ENCODE data around the gene ANKS1B.
"Not testable (repeated sequence)": the region's sequence is repeated elsewhere in the genome, so short reads cannot be mapped to it uniquely, and the experiment has no call there.

ANKS1B gene

DNA sequence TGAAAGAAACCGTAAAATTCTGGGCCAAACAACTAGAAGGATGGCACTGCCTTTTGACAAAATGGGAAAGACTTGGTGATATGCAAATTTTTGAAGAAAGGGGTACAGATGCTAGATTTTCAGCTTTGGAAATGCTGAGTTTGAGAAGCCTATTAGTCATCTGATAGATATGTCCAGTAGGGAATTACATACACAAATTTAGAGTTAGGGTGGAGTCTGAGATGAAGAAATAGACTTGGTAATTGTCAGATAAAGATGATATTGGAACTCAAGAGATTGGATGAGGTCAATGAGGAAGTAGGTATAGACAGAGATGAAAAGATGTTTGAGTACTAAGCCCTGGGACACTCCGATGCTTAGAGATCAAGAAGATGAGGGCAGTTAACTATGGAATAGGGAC is 184.1 kb downstream of the ANKS1B start:
- no peak for DNase-seq (ENCODE audit: low spot score)
- CTCF ChIA-PET, result no interaction called here
- H3K27ac ChIP-seq, result no peak overlapping the region
- TF ChIP-seq, protein P1, sequence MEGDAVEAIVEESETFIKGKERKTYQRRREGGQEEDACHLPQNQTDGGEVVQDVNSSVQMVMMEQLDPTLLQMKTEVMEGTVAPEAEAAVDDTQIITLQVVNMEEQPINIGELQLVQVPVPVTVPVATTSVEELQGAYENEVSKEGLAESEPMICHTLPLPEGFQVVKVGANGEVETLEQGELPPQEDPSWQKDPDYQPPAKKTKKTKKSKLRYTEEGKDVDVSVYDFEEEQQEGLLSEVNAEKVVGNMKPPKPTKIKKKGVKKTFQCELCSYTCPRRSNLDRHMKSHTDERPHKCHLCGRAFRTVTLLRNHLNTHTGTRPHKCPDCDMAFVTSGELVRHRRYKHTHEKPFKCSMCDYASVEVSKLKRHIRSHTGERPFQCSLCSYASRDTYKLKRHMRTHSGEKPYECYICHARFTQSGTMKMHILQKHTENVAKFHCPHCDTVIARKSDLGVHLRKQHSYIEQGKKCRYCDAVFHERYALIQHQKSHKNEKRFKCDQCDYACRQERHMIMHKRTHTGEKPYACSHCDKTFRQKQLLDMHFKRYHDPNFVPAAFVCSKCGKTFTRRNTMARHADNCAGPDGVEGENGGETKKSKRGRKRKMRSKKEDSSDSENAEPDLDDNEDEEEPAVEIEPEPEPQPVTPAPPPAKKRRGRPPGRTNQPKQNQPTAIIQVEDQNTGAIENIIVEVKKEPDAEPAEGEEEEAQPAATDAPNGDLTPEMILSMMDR (conservative IDR thresholded peaks at IDR 0.05; ENCODE audit: low read depth), result no peak
- POLR2A ChIA-PET (ENCODE audit: low non-redundant PET), result no interaction called here

DNA sequence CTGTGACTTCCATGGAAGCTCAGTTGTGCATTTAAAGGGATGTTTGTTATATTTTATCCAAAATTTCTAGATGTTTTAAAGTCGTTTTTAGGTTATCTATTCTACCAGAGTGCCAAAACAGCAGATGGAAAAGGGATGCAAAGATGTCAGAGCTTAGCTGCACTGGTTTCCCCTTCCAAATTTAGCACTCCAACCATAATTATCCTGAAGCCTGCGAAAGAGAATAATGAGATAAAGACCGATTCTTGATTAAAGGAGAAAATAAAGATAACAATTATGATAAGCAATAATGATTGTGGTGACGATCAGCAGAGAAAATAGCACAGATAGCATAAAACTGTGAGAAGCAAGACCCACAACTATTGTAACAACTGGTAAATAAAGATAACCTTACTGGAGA is 186.8 kb downstream of the ANKS1B start:
- CTCF ChIA-PET; H3K27ac ChIP-seq; POLR2A ChIA-PET (ENCODE audit: low non-redundant PET); DNase-seq (ENCODE audit: low spot score): not testable (repeated sequence)

DNA sequence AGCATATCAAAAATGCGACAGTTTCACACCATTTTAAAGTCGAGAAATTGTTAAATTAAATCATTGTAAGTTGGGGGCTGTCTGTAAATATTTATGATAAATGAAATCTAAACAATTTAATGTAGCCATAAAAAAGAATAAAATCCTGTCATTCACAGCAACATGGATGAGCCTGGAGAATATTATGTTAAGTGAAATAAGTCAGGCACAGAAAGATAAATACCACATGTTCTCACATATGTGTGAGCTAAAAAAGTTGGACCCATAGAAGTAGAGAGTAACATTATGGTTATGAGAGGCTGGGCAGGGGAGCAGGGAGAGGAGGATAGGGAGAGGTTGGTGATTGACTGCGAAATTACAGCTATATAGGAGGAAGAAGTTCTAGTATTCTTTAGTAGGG is 201.3 kb downstream of the ANKS1B start:
- no peak for DNase-seq (ENCODE audit: low spot score)
- POLR2A ChIA-PET (ENCODE audit: low non-redundant PET), result no interaction called here
- H3K27ac ChIP-seq, result no peak overlapping the region
- CTCF ChIA-PET, result no interaction called here
- TF ChIP-seq, protein P1 (conservative IDR thresholded peaks at IDR 0.05; ENCODE audit: low read depth), result no peak

DNA sequence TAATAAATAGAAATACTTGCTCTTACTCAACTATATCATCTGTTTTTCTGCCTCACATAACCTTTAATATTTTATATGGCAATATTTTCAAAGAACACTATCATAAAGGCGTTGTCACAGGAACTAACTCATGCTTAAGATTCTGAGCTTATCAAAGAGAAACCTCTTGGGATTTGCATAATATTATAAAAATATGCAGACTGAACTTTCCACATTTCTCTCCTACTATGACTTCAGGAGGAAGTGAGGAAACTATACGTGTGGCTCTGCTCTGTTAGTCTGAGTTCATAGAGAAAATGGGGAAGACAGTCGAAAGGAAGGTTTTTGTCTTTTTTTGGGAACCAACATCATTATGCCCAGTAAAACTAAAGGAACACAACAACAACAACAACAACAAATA is 212.5 kb downstream of the ANKS1B start:
- ChIA-PET POLR2A (ENCODE audit: low non-redundant PET) (no interaction called here), CTCF (no interaction called here)
- TF ChIP-seq, protein P1 (conservative IDR thresholded peaks at IDR 0.05; ENCODE audit: low read depth), result no peak

DNA sequence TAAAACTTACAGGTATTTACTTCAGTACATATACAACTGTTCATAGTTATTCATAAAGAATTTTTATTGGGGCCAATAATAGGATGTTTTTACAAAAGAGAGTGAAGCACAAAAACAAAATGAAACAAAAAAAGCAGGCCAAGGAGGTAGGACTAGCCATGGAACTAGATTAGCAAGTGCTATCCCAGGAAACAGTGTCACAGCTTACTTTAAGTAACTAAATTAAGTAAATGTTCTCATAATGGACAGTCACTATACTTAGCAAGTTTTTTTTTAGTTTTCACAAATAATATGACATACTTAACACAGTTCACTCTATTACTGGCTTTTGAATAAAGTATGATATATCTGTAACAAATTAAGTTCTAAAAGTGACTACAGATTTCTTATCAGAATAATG is 213.1 kb downstream of the ANKS1B start:
- TF ChIP-seq, protein P1 (conservative IDR thresholded peaks at IDR 0.05; ENCODE audit: low read depth), result no peak
- no peak overlapping the region for H3K27ac ChIP-seq
- POLR2A ChIA-PET (ENCODE audit: low non-redundant PET), result no interaction called here
- no peak for DNase-seq (ENCODE audit: low spot score)
- CTCF ChIA-PET, result no interaction called here

More for the DNA sequence above, 212.5 kb downstream of the ANKS1B start:
- no peak overlapping the region for H3K27ac ChIP-seq
- no peak for DNase-seq (ENCODE audit: low spot score)

DNA sequence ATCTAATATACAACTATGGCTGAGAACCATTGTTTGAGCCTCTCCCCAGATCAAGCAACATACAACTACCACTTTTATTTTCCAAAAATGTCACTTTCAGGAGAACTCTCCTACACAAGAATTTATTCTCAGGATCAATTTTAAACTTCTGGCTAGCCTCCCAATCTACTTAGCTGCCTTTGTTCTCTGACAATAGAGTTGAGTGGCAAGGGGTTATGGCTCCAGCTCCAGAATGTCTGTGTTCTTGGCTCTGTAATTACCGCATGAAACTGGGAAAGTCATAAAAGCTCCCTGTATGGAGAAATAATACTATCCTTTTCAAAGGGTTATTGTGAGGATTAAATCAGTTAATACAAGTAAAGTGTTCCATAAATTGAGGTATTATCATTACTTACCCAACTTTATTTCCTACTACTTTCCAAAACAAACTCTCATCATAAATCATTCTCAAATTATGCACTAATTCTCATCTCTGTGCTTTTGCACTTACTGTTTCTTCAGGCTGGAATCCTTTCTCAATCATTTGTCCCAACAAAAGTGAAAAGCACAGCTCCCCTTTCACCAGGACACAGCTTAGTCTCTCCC is 215.2 kb downstream of the ANKS1B start:
- H3K27ac ChIP-seq, result no peak overlapping the region
- DNase-seq (ENCODE audit: low spot score), result no peak
- POLR2A ChIA-PET (ENCODE audit: low non-redundant PET), result no interaction called here
- TF ChIP-seq, protein P1 (conservative IDR thresholded peaks at IDR 0.05; ENCODE audit: low read depth), result no peak
- CTCF ChIA-PET, result interaction anchor here (0.7 to 1.1 kb wide), 3 partner anchors 96 to 1613 kb away, joined by 3 read pairs; no protein-coding TSS in a partner anchor

DNA sequence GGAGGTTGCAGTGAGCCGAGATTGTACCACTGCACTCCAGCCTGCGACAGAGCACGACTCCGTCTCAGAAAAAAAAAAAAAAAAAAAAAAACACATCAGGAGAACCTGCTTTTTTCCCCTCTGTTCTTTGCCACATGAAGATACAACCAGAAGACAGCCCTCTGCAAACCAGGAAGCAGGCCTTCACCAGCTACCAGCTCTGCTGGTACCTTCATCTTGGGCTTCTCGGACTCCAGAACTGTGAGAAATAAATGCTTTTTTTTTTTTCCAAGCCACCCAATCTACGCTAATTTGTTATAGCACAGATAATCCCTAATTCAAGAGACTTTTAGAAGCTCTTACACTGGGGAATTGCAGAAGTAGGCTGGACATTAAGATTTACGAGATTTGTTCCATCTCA is 216.0 kb downstream of the ANKS1B start:
- TF ChIP-seq, protein P1 (conservative IDR thresholded peaks at IDR 0.05; ENCODE audit: low read depth), result no peak
- no peak for DNase-seq (ENCODE audit: low spot score)
- no peak overlapping the region for H3K27ac ChIP-seq
- ChIA-PET POLR2A (ENCODE audit: low non-redundant PET) (no interaction called here), CTCF (interaction anchor here (0.7 to 2.2 kb wide), 3 partner anchors 168 to 1612 kb away, joined by 3 to 12 read pairs (median 3); no protein-coding TSS in a partner anchor)
